HT-29 (cell line): Measurements from ENCODE around the gene RSPH1. TPM values are rescaled to one million over a fixed set of nuclear protein-coding genes. Genes with fewer than 3 reads are reported as not detected.
A peak's percentile ranks its signal among the peaks of the same experiment; 100 is the strongest.

Source experiments
- DNase-seq: peaks from one replicate; pipeline ENCODE4 v3.0.0-alpha.2; 2015; ENCODE audit warnings: low spot score
- total RNA-seq: library from RNA; depleted of rRNA; stranded (reverse); fragments of >200 nt; shearing (Covaris generic); gene quantifications from 2 replicates; pipeline ENCODE4 v1.2.3, GENCODE V29; 2014

Gene RSPH1
- total RNA-seq, 1 experiment from 2014 or later, result 2.7 TPM

DNA sequence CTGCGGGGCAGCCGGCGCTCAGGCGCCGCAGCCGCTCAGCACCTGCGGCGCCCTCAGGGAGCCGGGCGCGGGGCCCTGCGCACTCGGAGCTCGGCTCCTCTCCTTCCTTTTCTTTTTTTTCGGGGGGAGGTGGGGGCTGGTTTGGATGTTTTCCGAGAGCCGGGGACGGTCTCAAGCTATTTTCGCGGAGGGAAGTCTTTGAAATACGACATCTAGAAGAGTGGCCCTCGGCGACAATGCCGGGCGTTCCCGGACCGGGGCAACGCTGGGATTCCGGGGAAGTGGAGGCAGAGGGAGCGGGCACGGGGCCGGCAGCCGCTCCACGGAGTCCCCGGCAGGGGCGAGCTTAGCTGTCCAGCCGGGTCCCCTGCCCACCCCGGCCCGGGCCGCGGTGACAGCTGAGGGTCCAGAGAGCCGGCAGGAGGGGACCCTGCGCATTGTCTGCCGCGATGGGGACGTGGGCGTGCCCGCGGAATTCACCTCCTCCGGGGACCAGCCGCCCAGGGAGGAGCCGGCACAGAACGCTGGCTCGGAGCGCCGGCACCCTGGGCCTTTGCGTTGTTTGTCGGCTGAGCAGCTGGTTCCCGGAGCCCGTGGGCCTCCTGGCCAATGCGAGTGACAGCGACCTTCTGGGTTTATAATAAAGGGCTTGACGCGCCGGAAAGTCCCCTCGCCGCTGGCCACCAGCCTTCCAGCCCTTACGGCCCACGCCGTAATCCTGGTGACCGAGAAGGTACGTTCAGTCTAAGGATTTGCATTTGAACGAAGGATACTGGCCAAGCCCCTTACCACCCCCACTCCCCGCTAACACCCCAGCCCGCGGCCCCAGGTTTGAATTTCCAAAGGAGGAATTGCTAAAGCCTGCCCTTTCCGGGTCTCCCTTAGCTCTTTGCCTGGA, 18.2 kb upstream of the RSPH1 start:
- peak; percentile 56 for DNase-seq

DNA sequence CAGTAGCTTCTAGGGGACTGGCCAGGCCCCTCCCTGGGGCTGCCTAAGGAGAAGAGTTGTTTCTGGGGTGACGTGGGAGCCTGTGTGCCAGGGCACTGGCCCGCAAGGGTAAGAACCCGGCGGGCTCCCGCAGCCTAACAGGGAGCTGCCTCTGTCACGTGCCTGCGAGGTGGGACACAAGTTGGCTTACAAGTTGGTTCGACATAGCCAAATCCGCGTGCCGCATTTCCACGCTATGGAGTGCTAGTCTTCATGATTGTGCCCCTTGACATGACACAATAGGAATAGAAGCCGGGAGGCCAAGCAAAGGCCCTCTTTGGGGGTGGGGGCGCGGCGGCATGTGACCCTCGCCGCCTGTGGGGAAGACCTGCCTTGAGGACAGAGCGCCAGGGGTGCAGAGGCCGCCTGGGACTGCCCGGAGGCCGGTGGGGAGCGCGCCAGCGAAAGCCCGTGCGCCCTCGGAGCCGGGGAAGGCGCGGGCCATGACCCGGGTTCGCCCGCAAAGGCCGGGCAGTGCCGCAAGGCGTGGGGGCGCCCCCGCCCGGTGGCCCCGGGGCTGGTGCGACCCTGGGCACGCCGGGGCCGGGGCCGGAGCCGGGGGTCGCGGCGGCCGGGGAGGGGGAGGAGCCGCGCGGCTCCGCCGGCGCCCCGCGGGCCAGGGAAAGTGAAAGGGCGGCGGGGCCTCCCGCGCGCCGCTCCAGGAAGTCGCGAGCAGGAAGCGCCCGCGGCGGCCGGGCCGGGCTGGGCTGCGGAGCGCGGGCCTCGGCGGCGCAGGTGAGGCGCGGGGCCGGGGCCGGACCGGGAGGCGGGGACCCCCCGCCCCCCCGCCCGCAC, 17.3 kb upstream of the RSPH1 start, which contains the start of gene SLC37A1:
Gene SLC37A1, plus strand, starts transcription at position 702 of the 834 bp plus-strand sequence. CDS start 4,603 bp downstream, outside the sequence.
- peak; percentile 44 for DNase-seq

DNA sequence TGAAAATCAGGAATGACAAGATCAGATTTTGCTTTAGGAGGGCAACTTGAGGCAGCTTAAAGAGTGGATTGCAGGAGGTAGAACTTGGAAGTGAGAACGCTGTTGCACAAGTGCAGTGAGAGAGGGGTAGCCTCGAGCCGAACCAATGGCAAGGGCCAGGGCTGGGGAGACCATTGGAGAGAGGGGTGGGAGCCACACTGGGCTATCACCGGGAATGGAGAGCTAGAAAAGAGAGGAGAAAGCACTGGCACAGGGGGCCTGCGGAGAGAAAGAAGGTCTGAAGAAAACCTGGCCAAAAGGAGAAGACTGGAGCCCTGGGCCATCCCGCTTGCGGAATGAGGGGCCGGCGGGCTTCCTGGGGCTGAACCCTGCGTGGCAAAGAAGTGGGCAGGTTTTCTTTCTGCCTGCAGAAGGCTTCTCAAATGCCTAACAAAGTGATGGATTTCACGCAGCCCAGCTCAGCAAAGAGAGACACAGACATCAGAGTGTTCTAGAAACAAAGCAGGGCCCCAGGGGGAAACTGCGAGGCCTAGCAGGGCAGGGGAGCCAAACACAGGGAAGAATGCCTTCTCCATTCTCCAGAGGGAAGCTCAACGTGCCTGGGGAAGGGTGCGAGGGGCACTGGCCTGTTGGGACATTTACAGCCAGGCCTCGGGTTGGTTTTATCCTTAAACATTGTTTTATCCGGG, 16.5 kb upstream of the RSPH1 start:
- no peak for DNase-seq

DNA sequence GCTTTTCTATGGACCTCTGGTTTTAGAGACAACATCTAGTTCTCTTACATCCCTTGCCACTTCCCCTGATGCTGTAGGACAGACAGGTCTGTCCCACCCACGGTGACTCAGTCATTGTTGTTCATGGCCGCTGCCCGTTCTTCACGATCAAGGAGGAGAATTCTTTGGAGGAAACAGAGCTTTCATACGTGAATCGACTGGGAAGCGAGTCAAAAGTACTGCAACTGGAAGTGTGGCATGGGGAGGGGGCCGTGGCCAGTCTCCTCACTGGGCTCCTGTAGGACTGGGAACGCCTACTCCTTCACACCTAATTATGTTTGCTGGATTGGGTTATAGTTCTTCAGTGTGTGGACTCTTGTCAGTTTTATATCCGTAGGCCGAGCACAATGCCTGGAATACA, 13.2 kb upstream of the RSPH1 start:
- DNase-seq, result peak; percentile 62

DNA sequence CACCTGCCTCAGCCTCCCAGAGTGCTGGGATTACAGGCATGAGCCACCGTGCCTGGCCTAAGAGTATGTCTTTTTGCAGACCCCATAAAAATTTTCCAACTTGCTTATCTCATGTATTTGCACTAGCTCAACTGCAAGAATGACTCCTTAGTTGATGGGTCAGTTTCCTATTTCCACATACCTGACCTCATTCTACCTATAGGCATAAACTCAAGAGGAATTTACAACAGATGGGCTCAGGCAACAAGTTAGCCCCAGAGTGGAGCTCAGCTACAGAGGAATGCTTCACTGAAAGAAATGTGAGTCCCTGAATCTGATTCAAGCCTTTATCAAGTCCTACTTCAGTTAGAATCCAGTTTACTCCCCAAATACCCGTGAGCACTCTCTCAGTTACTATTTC, 12.3 kb upstream of the RSPH1 start:
- DNase-seq, result peak; percentile 25

DNA sequence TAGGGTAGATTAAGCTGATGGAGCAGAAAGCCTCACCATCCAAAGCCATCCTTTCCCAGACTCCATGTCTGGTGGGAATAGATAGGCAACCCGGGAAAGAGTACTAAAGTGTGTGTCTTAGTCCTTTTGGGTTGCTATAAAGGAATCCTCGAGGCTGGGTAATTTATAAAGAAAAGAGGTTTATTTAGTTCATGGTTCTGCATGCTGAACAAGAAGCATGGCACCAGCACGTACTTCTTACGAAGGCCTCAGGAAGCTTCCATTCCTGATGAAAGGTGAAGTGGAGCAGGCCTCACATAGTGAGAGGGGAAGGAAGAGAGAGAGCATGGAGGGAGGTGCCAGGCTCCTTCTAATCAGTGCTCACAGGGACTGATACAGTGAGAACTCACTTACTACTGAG, 11.4 kb upstream of the RSPH1 start:
- no peak for DNase-seq

DNA sequence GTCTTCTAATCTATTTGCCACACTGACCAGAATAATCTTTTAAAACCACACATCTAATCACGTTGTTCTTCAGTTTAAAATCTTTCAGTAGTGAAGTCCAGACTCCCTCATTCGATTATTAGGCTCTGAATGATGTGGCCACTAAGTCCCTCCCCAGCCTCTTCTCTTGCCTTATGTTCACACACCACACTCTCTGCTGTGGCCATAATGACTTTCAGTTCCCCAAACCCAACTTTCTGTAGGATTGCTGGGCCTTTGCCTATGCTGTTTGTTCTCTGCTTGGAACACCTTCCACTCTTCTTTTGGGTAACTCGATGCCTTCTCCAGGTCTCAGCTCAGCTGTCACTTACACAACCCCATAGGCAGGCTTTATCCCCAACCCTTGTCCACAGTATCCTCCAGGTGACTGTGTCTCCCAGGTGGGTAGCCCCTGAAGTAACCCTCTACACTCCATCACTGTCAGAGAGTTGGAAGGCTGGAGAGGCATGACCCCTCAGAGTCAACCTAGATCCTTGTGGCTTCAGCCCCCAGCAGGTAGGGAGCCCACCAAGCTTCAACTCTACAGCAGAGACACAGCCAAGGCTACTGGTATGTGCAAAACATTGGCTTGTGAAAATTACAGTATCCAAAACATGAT, 9.2 kb upstream of the RSPH1 start:
- no peak for DNase-seq

DNA sequence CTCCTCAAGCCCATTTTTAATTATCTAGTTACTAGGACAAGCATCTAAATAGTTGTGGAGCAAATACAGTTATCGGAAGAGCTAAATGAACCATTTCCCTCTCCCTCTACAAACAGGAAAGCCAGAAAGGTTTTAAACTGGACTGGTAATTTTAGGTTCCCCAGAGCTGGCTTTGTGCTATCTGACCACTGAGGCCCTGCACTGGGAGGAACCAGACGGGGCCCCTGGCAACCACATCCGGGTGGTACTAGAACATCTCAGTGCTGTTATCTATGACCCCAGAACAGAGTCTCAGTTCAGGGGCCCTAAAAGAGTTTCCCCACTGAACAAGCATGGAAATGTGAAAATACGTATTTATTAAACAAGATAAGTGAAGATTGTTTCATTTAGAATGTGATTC, 7.7 kb upstream of the RSPH1 start:
- no peak for DNase-seq

DNA sequence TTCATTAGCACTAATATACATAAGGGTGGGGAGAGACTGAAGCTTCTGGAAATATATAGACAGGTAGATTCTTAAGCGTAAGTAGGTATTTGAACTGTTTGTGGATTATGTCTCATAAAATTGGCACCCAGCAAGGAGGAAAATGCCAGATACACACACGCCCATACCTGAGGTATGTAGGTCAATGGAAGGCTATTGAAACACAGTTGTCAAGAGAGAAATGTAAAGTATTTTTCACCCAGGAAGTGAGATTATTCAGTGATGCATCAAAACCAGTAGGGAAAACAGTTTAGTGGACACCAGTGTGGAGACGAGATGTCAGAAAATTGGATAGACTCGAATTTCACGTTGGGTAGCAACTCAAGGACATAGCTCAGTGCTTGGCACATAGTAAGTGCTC, 4.7 kb upstream of the RSPH1 start:
- DNase-seq, result no peak

DNA sequence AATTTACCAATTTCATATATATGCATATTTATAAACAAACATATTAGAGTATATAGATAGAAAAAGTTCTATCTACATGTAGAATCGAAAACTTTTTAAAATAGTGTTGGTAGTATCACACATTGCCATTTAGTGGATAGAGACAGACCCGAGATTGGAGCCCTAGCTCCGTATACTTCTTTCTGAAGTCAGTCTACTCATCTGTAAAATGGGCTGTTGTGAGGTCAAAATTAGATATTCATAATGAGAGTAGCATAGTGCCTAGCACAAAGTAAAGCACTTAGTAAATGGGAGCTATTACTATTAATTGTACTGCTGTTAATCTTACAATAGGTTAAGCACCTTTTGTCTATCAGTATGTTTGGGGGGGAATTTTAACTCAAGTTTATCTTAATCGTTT, 4.2 kb upstream of the RSPH1 start:
- no peak for DNase-seq

DNA sequence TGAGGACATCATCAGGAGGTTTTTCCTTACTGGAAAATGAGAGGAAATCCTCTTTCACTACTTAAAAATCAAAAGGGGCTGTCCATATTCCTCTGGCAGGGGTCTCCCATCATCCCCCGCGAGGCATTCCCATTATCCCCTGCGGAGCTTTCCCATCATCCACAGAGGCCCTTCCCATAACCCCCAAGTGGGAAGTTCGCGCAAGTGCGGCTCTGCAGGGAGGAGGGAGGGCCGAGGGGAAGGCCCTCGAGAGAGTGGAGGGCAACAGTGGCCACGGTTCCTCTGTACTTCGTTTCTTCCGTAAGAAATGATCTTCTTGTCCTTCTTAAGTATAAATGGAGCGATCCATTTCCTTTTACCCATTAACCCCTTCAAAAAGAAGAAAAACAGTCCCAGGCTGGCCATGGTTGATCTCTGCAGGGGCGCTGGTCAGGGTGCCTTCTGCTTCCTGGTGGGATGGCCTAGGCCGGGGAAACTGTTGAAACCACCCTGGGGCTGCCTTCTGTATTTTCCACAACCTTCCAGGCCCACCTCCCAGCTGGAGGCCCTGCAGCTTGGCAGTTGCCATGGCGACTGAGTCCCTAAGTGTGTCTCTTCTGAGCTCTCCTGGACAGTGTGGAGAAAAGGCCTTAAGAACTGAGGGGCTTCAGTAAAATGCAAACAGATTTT, 3.6 kb upstream of the RSPH1 start:
- DNase-seq, result no peak

DNA sequence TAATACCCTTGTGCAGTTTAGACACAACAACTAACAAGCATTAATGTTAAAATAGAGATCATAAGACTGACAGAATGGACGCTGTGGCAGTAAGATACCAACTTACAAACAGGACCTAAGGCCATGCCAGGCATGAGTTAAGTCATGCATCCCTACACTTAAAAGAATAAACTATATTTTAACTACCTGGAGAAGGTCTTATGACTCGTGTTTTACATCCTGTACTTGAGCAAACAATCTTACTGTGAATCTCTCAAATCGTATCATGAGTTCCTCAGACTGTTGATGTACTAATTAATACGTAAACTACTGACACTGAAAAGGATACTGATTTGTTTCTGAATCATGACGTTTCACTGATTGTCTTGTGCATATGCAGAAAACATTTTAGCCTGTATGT, 2.0 kb upstream of the RSPH1 start:
- no peak for DNase-seq

DNA sequence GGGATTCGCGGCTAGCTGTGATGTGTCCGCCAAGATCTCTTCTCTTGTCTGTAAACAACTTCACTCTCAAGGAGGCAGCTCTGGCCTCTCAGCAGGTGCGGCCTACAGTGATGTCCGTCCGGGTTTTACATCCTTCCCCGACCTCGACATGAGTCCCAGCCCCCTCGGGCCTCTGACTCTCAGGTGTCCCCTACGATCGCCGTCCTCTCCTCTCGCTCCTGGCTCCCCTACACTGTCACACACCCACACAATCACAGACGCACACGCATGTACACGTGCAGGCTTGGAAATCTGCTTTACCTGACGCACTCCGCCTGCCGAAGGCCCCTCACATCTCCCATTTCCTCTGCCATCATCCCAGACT, 797 bp upstream of the RSPH1 start:
- DNase-seq, result peak; percentile 28

DNA sequence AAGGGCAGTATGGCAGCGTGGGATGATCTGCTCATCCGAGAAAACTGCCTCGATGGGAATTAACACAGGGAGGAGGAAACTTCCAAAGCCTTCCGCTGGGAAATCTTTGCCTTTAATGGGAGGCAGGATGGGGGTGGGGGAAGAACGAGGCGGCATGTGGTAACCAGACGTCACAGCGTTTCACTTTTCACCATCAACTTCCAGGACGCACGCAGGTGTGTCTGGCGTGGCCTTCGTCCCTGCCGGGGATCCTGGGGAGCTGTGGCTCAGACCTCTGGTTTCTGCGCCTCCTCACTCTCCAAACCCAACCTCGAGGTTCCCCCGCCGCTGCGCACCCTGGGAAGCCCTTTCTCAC, 282 bp downstream of the RSPH1 start:
- DNase-seq, result peak; percentile 70

DNA sequence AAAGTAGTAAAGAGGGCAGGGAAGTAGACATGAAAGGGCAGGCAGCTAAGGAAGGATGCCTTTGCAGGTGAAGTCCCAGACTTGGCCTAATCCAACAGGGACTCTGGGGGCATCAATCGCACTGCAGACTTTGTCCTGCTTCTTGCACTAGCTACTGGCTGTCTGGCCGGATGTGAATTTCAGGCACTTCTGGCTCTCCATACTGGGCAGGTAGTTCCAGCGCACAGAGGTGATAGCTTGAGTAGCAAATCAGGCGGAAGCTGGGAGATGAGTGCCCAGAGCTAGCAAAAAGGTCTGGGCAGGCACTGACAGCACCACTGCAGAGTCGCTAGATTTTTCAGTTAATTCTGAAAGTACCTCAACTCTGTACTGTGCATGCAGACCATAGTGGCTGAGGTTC, 997 bp downstream of the RSPH1 start:
- peak; percentile 13 for DNase-seq

DNA sequence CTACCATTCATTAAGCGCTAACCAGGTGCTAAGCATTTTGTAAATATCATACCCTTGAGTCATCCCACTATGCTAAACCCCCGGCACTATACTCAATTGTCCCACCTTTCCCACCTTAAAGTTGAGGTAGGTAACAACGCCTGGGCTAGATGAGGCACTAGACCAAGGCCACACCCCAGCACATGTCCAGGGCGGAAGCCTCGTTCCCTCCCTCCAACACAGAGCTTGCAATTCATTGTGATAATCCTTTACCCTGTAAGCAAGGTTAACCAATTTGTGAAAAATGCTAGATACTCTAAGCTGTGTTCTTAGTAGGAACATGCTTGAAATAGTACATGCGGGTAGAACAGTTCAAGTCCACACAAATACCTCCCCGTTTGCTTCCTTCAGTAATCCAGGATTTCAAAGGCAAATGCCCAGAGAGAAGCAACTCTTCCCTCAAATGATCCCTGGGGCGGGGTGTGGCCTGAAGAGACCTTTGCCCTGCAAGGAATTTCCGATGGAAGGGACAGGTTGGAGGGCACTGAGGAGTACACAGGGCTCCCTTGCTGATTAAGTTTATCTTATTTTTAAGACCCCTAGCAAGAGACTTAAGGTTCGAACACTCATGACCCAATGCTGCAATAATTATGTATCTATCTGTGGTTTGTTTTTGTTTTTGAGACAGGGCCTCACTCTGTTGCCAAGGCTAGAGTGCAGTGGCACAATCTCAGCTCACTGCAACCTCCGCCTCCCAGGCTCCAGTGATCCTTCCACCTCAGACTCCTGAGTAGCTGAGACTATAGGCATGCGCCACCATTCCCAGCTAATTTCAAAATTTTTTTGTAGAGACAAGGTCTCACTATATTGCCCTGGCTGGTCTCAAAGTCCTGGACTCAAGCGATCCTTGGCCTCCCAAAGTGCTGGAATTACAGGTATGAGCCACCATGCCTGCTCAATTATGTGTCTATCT, 2.6 kb downstream of the RSPH1 start:
- peak; percentile 24 for DNase-seq

DNA sequence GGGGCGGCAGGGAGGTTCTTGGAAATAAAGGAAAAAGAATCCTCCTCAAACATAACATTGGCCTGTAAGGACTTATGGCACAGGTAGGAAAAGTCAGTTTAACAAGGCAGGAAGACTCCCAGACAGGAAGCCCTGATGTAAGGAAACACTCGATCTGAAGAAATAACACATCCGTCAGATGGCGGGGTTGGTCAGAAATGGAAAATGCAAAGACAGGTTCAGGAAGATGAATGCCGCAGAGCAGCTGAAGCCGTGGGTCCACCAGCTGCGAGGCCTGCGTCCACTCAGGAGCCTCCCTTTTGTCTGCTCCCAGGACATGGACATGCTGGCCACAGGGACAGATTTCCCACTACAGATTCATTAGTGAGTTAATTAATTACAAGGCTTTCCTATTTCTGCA, 3.8 kb downstream of the RSPH1 start:
- no peak for DNase-seq

DNA sequence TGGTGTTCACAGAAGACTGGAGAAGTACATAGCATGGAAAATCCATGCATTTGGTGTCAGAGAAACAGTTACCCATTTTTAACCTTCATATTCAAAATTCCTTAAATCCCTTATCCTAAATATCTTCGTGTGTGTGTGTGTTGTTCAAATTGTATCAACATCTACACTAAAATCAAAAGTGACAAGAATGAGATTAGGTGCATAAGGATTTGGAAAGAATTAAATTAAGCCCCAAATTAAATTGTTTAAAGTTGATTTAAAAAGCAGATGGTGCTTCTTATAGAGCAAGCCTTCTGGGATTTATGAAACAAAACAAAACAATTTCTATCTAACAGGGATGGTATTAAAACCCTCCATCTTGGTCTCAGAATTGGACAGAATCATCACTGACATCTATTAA, 4.7 kb downstream of the RSPH1 start:
- no peak for DNase-seq

DNA sequence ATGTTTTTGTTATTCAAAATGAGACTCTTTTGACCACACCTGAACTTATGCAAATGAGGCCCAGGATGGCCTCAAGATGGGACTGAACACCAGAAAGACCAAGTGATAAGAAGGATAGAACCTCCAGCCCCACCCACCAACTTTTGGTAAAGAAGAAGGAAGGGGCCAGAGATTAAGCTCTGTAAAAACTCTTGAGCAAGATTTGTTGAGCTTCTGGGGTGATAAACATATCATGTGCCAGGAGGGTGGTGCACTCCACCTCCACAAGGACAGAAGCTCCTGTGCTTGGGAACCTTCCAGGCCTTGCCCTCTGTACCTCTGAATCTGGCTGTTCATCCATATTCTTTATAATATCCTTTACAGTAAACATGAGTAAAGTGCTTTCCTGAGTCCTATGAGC, 5.3 kb downstream of the RSPH1 start:
- no peak for DNase-seq

DNA sequence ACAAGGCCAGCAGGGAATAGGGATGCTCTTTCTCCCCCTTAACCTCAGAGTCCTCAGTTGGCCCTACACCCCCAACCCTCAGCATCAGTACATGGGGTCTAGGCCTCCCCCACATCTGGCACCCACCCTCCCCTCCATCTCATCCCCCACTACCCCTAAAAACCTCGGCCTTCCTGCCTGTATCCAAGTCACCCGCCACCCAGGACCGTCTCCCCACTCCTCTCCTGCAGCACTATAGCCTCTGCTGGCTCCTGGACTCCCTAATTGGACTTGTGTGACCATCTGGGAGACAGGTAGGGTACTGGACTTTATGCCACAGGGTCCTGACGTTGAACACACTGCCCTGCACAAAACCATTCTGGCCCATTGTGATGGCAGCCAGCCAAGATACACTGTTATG, 6.0 kb downstream of the RSPH1 start:
- no peak for DNase-seq
